GM12875 (cell line): ENCODE results near the gene DTL.
A peak's percentile ranks its signal among the peaks of the same experiment; 100 is the strongest.
"Not testable (repeated sequence)": the region's sequence is repeated elsewhere in the genome, so short reads cannot be mapped to it uniquely, and the experiment has no call there.

ENCODE experiments used
- H3K4me3 ChIP-seq: one replicate; pipeline ENCODE4 v1.5.1; 2011; ENCODE audit warnings: low read depth, low read length, control low read depth
- TF ChIP-seq, protein P1 (sequence below): IDR thresholded peaks from 2 replicates; pipeline ENCODE4 v1.5.1; 2011; ENCODE audit warnings: low read depth, mild to moderate bottlenecking, control low read depth, inconsistent platforms, low read length, moderate library complexity, borderline replicate concordance; ENCODE audit not compliant: insufficient read depth

DTL gene, protein sequence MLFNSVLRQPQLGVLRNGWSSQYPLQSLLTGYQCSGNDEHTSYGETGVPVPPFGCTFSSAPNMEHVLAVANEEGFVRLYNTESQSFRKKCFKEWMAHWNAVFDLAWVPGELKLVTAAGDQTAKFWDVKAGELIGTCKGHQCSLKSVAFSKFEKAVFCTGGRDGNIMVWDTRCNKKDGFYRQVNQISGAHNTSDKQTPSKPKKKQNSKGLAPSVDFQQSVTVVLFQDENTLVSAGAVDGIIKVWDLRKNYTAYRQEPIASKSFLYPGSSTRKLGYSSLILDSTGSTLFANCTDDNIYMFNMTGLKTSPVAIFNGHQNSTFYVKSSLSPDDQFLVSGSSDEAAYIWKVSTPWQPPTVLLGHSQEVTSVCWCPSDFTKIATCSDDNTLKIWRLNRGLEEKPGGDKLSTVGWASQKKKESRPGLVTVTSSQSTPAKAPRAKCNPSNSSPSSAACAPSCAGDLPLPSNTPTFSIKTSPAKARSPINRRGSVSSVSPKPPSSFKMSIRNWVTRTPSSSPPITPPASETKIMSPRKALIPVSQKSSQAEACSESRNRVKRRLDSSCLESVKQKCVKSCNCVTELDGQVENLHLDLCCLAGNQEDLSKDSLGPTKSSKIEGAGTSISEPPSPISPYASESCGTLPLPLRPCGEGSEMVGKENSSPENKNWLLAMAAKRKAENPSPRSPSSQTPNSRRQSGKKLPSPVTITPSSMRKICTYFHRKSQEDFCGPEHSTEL

DNA sequence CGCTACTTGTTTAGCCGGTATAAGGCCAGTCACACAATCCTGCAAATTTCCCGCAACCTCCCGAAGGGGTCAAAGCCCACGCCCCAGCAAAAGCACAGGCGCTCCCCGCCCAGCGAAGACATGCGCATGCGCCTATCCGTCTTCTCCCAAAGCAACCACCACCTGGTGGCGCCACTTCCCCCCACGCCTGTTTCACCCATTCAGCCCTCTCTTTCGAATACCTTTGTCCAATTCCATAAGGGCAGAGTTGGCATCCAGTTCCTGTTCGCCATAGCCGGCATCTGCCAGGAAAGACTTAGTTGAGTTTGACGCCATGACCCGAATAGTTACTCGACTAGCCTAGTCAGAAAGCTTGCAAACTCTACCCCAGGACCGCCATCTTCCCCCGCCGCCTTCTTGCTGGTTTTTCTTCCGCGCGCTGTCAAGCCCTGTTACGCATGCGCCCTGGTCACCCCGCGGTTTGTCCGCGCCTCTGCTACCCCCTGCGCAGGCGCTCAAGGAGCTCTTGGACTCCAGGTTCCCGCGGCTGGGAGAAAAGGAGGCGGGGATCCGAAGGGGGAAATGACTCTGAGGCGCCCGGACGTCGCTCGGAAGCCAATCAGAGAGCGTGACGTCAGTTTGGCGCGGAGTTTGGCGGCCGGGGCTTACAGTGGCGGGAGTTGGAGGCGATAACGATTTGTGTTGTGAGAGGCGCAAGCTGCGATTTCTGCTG lies at the start of gene DTL, which contains the start of gene INTS7:
Gene DTL (plus strand): TSS at position 626 of the 712 bp plus-strand sequence. CDS start 143 bp downstream, outside the sequence.
Gene INTS7 (minus strand): TSS at position 435 of the 712 bp plus-strand sequence. CDS start 120 bp downstream, at position 315.
- TF ChIP-seq, protein P1, sequence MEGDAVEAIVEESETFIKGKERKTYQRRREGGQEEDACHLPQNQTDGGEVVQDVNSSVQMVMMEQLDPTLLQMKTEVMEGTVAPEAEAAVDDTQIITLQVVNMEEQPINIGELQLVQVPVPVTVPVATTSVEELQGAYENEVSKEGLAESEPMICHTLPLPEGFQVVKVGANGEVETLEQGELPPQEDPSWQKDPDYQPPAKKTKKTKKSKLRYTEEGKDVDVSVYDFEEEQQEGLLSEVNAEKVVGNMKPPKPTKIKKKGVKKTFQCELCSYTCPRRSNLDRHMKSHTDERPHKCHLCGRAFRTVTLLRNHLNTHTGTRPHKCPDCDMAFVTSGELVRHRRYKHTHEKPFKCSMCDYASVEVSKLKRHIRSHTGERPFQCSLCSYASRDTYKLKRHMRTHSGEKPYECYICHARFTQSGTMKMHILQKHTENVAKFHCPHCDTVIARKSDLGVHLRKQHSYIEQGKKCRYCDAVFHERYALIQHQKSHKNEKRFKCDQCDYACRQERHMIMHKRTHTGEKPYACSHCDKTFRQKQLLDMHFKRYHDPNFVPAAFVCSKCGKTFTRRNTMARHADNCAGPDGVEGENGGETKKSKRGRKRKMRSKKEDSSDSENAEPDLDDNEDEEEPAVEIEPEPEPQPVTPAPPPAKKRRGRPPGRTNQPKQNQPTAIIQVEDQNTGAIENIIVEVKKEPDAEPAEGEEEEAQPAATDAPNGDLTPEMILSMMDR: peak; percentile 90
- peak within 1 kb of the TSS; percentile 86 for H3K4me3 ChIP-seq

DNA sequence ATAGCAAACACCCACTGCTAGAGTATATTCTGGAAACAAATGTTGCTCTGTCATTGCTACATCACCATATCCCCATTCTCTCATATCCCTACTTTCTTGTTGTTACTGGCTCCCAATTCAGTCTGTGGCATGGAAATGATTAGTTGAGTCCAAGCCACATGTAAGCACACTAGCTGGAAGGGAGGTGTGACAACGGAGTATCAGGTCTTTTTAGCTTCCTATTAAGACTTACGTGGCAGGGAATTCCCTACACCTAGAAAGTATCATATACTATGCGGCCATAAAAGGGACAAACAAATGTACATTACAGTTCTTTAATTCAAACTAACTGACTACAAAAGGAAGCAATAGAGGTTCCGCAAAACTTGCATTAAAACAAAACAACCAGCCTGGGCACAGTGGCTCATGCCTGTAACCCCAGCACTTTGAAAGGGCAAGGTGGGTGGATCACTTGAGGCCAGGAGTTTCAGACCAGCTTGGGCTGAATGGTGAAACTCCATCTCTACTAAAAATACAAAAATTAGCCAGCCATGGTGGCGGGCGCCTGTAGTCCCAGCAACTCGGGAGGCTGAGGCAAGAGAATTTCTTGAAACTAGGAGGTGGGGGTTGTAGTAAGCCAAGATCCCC lies 48.8 kb upstream of the DTL start:
- no peak overlapping the region for H3K4me3 ChIP-seq
- TF ChIP-seq, protein P1: no peak

DNA sequence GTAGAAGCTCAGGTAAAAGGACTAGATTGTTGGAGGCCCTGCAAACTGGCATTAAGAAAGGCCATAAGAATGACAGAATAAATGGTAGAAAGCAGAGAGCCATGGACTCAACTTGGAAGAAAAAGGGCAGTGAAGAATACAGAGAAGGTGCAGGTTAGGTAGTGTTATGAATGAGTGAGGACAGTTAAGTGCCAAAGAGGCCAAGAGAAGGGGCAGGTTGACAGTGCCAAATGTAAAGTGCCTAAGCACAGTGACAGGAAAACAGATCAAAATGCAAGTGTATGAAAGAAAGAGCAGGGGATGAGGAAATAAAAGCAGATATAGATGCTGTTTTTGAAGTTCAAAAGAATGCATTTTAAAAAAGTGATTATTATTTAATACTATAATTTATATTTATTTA lies 43.9 kb upstream of the DTL start:
- TF ChIP-seq, protein P1: no peak
- H3K4me3 ChIP-seq: no peak overlapping the region

DNA sequence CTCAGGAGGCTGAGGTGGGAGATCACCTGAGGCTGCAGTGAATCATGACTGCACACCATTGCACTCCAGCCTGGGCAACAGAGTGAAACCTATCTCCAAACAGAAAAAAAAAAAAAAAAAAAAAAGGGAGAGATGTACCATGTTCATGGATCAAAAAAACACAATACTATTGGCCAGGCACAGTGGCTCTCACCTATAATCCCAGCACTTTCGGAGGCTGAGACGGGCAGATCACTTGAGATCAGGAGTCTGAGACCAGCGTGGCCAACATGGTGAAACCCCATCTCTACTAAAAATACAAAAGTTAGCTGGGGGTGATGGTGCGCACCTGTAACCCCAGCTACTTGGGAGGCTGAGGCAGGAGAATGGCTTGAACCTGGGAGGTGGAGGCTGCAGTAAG lies 38.1 kb upstream of the DTL start:
- not testable (repeated sequence) for H3K4me3 ChIP-seq

DNA sequence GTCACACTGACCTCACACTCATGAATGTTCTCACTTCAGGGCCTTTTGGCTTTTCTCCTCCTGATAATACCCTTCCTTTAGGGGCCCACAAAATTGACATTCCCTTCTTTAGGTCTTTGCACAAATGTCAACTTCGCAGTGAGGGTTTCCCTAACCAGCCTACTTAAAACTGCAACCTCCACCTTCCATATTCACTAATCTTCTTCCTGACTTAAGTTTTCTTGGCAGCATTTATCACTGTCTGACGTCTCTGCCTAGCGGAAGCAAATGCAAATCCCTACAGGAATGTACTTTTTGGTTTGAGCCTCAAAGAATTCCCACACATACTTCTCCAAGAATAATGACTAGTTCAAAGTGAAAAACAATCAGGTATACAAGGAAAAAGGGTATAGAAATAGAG lies 33.0 kb upstream of the DTL start:
- TF ChIP-seq, protein P1: no peak
- no peak overlapping the region for H3K4me3 ChIP-seq

DNA sequence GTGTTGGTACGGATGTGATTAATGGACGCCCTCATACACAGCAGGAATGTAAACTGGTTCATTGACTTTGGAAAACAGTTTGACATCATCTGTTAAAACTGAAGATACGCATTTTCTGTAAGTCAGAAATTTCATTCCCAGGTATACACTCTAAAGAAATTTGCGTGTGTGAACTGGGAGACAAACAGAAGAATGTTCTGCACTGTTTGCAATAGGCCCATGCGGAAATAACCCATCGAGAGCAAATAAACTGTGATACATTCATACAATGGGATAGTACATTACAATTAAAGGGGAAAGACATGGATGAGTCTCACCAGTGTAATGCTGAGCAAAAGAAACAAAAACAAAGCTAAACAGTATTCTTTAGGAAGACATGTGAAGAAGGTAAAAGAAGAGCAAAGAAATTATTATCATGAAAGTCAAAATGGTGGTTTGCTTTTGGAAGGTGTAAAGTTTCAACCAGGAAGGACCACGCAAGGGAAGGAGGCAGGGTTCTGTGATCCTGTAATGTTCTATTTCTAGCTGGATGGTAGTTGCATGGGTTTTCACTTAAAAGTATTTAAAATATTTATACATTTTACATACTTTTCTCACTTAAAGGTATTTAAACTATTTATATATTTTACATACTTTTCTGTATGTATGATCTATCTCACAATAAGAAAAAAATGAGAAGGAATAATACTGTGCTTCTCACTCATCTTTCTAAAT lies 30.5 kb upstream of the DTL start:
- no peak overlapping the region for H3K4me3 ChIP-seq
- TF ChIP-seq, protein P1: no peak
